HG03097 (cell line): Measurements from ENCODE around the gene GLIPR1.
"Not testable (repeated sequence)": the region's sequence is repeated elsewhere in the genome, so short reads cannot be mapped to it uniquely, and the experiment has no call there.

ENCODE experiments used
- ATAC-seq: cut with Tn5 transposase; IDR thresholded peaks from one replicate; pipeline ENCODE4 v1.9.1; 2021; ENCODE audit not compliant: unreplicated experiment, low FRiP score

Gene GLIPR1

DNA sequence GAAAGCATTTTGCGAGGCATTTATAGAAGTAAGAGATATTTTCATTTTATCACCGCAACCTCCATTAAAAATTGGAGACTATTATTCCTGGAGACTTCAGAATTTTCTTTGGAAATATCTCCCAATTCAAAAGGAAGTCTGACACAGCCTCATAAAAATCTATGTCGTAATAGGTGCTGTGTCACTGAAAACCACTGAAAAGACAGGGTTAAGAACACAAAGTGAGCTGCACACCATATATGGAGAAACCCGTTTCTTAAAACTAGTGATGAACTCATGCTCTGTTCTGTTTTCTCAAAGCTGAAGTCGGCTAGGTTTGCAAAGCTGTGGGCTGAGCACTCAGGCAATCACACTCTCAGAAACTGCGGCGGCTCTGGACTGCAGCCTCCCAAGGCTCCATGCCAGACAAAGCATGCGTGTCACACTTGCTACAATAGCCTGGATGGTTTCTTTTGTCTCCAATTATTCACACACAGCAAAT, at the start of gene GLIPR1:
Gene GLIPR1, plus strand, starts transcription at position 287 of the 481 bp plus-strand sequence. Its CDS starts 126 bp downstream, at position 413.
- ATAC-seq, result peak; percentile 93

DNA sequence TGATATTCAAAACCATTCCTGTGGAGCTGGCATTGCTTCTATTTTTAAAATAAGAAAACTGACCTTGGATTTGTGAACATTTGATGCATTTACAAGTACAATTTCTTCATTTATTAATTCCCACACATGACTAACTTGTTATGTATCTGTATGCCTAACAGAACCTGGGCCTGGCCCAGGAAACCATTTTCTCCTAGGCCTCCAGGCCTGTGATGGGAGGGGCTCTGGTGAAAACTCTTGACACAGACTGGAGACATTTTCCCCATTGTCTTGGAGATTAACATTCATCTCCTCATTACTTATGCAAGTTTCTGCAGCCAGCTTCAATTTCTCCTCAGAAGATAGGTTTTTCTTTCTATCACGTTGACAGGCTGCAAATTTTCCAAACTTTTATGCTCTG, 47.6 kb upstream of the GLIPR1 start:
- ATAC-seq, result no peak

DNA sequence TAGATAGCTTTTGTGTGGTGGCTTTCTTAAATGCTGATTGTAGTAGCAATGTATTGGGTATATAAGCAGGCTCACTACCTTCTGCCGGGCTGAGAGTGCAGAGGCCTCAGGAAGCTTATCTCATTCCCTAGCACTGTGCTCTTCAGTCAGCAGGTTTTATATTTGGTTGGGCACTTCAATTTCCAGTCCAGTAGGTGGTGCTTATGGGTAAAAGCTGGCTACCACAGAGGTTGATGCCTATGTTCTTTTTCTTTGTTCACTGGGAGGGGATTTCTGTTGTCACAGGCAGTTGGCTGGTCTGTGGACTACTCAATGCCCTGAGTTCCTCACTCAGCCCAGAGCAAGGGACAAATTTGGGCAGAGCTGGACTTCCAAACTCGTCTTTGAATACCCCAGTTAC, 43.0 kb upstream of the GLIPR1 start:
- ATAC-seq, result no peak

- ATAC-seq, result no peak
These were observed 42.3 kb upstream of the GLIPR1 start for GRCh38 chr12:75438059-75438754.

DNA sequence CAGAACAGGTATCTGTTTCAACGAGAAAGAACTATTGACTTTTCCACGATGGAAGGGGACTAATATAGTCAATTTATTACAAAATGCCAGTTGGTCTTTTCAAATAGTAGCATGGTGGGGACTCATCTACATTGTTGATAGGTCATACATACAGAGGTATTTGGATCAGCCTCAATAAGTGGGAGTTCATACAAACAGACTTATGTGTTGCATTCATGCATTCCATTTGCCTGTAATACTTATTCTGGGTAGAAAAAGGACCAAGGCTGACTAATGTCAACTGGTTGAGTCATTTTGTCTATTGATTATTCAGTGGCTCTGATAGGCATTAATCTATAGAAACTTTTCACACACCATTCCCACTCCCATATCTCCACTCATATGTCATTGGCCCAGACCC, 41.5 kb upstream of the GLIPR1 start:
- ATAC-seq, result no peak

GRCh38 chr12:75439930-75440329, 40.6 kb upstream of the GLIPR1 start:
- ATAC-seq, result no peak

- ATAC-seq, result not testable (repeated sequence)
These were observed 38.7 kb upstream of the GLIPR1 start for GRCh38 chr12:75441687-75442449.

GRCh38 chr12:75442454-75442853, 38.1 kb upstream of the GLIPR1 start:
- ATAC-seq, result not testable (repeated sequence)

GRCh38 chr12:75443709-75444108, 36.8 kb upstream of the GLIPR1 start:
- ATAC-seq, result no peak

DNA sequence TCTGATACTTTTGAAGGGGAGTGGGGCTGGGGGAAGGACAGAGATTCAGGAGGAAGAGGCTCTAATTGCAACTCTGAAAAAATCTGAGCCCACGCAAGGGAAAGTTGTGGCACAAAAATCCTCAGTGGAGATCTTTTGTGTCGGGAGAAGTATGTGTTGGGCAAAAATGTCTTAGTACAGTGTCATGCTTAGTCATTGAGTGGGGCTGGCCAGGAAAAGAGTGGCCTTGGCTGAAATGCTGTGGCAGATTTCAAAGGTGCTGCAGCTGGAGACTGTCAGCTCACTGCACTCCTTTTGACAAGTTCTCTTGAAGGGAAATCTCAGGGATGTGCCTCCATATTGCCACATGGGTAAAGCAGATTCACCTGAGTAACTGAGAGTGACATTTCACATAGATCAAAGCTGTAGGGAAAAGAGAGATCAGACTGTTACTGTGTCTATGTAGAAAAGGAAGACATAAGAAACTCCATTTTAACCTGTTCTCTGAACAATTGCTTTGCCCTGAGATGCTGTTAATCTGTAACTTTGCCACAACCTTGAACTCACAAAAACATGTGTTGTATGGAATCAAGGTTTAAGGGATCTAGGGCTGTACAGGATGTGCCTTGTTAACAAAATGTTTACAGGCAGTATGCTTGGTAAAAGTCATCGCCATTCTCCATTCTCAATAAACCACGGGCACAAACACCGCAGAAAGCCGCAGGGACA, 36.0 kb upstream of the GLIPR1 start:
- ATAC-seq, result no peak

GRCh38 chr12:75445137-75445507, 35.4 kb upstream of the GLIPR1 start:
- ATAC-seq, result not testable (repeated sequence)

- ATAC-seq, result no peak
These were observed 33.7 kb upstream of the GLIPR1 start for GRCh38 chr12:75446857-75447256.

- ATAC-seq, result no peak
These were observed 32.7 kb upstream of the GLIPR1 start for GRCh38 chr12:75447691-75448393.

DNA sequence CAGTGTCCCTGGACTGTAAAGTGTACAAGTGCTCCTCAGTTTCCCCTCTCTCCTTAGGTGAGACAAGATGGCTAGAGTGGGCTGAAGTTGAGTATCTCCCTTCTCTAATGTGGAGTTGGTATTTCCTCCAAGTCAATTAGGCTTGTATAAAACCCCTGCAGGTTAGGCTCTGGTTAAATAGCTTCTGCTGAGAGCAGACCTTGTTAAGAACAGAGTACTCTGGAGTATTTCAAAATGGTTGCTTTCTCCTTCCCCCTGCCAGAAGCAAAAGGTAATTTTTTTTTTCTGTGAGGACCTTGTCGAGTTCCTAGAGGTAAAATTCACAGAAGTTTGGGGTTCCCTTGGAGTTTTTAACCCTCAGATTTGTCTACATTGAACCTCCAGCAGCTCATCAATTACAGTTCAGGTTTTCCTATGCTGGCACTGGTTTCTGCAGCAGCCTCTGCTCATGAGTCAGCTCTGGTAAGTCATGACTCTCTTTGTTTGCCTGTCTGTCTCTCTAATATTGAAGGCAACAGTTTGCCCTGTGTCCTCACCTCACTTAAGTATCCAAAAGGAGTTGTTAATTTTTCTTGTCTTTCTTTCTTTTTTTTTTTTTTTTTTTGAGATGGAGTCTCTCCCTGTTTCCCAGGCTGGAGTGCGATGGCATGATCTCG, 27.8 kb upstream of the GLIPR1 start:
- ATAC-seq, result no peak

DNA sequence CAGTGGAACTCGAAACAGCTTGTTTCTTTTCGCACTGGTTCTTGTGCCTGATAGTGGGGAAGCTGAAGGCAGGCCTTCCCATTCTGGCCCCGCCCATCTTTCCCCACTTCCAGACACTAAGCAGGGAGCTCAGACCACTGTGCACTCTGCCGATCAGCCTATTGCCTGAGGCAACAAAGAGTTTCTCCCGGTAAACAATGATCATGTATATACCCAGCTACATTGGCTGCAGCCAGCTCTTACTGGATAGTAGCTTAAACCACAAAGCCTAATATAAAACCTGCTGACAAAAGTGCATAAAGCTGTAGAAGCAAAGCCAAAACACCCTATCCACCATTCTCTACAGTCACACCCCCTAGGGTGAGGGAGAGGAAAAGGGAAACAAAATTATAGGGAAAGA, 24.7 kb upstream of the GLIPR1 start:
- no peak for ATAC-seq

GRCh38 chr12:75457191-75457590, 23.4 kb upstream of the GLIPR1 start:
- ATAC-seq, result no peak

- ATAC-seq, result not testable (repeated sequence)
These were observed 22.7 kb upstream of the GLIPR1 start for GRCh38 chr12:75457866-75458265.

GRCh38 chr12:75459755-75460154, 20.8 kb upstream of the GLIPR1 start:
- no peak for ATAC-seq

- no peak for ATAC-seq
These were observed 20.4 kb upstream of the GLIPR1 start for GRCh38 chr12:75460204-75460603.
